GM19452 (cell line): ENCODE results near the gene SIK3.

ENCODE experiments used
- ATAC-seq: cut with Tn5 transposase; IDR thresholded peaks from one replicate; pipeline ENCODE4 v1.9.1; 2021; ENCODE audit not compliant: unreplicated experiment

SIK3 gene

GRCh38 chr11:117080370-117080769, 17.9 kb downstream of the SIK3 start:
- no peak for ATAC-seq

DNA sequence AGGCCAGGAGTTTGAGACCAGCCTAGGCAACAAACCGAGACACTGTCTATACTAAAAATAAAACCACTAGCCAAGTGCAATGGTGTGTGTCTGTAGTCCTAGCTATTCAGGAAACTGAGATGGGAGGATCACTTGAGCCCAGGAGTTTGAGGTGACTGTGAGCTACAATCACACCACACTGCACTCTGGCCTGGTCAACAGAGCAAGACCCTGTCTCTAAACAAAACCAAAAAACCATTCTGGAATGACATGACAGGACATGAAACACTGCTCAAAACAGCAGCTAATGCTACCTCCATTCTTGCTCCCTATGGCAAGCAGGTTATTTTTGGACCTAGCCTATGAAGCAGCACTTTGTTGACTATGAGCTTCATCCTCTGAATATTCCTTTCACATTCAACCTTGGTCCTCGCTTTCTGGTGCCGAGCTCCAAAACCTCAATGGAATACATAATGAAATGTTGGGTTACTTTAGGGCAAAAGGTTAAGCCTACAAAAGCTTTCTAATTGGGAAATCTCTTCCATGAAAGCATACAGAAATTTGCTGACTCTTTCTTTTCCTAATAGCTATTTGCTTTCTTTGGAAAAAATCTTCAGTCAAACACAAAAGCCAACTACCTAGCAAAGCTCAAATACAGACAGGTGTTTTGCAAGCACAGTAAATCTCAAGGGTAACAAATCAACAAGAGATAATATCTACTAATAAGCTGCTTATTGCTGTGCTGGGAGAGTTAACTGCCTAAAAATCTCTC, 21.1 kb downstream of the SIK3 start:
- no peak for ATAC-seq

DNA sequence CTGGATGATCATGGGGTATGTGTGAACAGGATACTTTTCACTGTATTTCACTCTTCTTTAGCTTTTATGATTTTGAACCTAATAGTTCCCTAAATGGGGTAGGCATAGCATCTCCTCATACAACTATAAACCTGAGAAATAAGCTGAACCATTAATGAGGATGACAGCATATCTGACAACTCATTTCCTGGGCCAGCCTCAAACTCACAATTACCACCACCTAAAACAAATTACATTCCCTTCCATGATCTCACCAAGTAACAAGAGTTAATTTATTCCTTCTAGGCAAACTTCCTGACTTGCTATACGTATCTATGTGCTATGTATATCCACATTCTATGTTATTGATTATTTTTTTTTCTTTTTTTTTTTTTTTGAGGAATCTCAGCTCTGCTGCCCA, 23.0 kb downstream of the SIK3 start:
- no peak for ATAC-seq

DNA sequence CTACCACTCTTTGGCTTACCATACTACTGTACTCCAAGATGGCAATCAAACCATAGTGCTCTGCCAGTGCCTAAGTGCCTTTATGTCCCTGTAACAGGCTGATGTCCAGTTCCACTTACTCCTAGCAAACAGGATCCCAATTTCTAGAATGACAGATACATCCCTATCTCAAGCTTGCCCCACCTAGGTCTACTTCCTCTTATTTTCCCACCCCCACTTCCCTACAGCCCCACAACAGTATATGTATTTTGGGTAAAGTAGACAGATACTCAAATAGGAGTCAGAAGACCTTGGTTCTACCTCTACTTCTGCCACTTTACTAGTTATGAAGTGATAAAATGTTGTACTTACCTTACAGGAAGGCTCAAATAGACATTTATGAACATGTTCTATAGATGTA, 24.1 kb downstream of the SIK3 start:
- no peak for ATAC-seq

- ATAC-seq, result no peak
Observed at GRCh38 chr11:117073539-117073938, 24.7 kb downstream of the SIK3 start.

- ATAC-seq, result no peak
Observed at GRCh38 chr11:117072517-117073461, 25.4 kb downstream of the SIK3 start.

DNA sequence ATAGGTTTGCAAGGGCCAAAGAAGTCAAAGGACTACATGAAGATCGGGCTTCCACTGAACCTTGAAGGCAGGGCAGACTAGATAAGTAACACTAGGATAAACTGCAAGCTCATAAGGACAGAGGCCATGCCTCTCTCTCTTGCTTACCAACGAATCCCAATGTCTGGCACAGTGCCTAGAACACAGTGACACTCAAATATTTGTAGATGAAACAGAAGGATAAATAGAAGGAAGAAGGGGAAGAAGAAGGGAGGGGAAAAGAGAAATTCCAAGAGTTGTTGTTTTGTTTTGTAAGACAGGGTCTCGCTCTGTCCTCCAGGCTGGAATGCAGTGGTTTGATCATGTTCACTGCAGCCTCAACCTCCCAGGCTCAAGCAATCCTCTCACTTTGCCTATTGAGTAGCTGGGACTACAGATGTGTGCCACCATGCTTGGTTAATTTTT, 26.9 kb downstream of the SIK3 start:
- ATAC-seq, result no peak

GRCh38 chr11:117070016-117070415, 28.2 kb downstream of the SIK3 start:
- ATAC-seq, result no peak

GRCh38 chr11:117068303-117068860, 29.8 kb downstream of the SIK3 start:
- ATAC-seq, result no peak

DNA sequence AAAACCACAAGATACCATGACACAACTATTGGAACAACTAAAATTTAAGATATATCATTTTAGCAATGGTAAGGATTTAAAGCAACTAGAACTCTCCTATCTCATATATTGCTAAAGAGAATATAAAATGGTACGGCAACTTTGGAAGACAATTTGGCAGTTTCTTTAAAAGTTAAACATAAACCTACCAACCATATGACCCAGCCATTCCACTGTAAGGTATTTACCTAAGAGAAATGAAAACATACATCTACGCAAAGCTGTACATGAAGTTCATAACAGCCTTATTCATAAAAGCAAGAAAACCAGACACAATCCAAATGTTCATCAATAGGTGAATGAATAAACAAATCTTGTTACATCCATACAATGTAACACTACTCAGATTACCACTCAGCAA, 31.3 kb downstream of the SIK3 start:
- no peak for ATAC-seq

GRCh38 chr11:117064275-117064674, 34.0 kb downstream of the SIK3 start:
- no peak for ATAC-seq

- ATAC-seq, result no peak
Observed at GRCh38 chr11:117062498-117062897, 35.7 kb downstream of the SIK3 start.

DNA sequence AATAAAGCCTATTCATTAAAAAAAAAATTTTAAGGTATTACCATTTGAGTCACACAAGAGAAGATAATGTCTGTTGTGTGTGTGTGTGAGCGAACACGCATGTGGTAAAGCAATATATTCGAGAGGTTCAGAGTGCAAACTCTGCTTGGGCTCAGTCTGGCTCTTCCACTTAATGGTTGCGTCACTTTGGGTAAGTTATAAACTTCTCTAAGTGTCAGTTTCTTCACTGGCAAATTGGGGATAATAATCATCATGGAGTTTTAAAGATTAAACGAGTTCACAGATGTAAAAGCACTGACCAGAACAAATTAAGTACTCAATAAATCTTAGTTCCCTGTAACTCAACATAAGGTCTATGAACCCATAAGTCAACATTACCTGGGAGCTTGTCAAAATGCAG, 37.0 kb downstream of the SIK3 start:
- no peak for ATAC-seq

DNA sequence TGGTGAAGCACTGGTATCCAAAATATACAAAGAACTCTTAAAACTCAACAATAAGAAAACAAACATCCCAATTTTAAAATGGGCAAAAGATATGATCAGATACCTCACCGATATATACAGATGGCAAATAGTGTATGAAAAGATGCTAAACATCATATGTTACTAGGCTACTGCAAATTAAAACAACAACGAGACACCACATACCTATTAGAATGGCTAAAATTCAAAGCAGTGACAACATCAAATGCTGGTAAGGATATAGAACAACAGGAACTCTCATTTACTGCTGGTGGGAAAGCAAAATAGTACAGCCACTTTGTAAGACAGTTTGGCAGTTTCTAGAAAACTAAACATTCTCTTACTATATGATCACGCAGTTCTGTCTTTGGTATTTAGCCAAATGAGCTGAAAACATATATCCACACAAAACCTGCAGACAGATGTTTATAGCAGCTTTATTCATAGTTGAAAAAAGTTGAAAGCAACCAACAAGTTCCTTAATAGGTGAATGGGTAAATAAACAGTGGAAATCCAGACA, 38.5 kb downstream of the SIK3 start:
- no peak for ATAC-seq

DNA sequence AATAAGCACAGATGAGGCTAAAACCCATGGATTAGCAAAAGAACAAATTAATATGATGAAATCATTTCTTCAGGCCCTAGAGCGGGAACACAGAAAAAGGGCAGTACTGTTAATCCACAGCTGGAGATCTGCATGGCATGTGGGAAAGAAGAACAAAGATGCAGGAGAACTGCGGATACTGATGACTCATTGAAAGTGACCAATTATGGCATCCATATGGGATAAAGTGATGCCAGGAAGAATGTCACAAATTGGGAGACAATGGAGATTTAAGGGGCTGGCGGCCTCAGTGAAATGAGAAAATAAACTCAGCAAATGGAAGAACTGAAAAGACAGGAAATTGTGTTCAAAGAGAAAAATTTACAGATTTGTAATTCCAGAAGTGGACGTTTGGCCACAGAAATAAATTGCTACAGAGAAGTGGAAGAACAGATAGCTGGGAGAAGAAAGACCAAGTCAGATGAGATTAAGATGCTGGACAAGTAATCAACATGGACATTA, 39.4 kb downstream of the SIK3 start:
- ATAC-seq, result no peak

DNA sequence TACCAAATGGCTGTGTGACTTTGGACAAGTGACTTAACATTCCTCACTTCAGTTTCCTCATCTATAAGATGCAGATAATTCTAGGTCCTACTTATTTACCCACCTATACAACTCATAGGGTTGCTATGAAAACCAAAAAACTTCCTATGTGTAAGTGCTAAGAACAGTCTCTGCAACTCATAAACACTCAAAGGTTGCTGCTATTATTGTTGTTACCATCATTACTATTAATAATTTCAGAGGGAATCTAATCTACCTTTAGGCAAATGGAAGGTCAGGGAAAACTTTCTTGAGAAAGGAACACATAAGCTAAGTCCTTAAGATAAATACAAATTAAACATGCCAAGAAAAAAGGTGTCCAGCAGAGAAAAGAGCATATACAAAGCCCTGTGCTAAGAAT, 40.5 kb downstream of the SIK3 start:
- no peak for ATAC-seq

GRCh38 chr11:117057317-117057716, 40.9 kb downstream of the SIK3 start:
- ATAC-seq, result no peak

GRCh38 chr11:117055469-117055868, 42.8 kb downstream of the SIK3 start:
- ATAC-seq, result no peak

DNA sequence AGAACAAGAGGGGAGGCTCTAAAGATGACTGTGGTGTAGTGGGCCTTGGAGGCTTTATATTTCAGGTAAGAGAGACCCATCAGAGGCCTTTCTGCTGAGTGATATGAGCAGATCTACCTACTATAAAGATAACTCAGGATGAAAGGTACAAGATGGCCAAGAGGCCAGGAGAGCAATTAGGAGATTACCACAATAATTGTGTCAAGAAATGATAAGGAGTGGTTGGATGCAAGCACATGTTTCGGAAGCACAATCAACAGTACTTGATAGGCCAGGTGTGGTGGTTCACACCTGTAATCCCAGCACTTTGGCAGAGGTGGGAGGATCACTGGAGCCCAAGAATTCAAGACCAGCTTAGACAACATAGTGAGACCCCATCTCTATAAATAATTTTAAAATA, 43.8 kb downstream of the SIK3 start:
- ATAC-seq, result no peak

DNA sequence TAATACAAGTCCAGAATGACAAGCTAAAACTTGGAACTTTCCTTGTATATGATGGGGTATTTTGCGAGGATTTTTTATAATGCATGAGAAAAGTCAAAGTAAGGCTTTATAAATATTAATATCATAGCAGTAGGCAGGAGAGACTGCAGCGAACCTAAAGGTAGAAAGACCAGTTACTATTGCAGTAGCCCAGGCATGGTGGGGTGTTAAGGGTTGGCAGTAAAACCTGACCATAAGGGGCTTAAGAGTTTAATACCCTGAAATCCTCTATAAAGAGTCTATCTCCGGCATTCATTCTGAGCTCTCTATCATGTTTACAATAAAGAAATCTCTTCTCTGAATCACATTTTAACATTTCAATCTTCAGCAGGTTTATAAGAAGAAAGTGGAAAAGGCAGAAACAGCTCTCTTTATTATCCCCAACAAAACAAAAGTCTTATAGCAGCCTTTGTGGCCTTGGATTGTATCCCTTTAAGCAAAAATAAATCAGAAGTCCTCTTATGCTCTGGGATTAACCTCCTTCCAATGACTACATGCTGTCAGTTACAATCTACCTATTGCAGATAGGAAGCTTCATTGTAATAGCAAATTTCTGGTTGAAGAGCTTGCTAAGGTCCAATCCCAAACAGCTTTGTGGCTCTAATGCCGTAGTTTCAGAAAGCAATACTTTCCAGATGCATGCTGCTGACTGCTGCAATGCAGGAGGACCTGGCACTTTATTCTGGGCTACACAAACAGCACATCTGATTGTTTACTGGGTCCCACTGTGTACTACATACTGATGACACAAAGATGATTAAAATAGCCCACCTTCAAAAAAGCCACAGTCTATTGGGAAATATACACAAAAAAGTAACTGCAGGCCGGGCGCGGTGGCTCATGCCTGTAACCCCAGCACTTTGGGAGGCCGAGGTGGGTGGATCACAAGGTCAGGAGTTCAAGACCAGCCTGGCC, 45.8 kb downstream of the SIK3 start:
- ATAC-seq, result no peak
